ENCODE results near the gene DTNB.

- no peak for TF ChIP-seq CTCF (IDR thresholded peaks at IDR 0.05)
- no peak for TF ChIP-seq MAX (IDR thresholded peaks at IDR 0.05; ENCODE audit: low read depth)
- no peak for TF ChIP-seq GABPA (IDR thresholded peaks at IDR 0.05; ENCODE audit: low read depth)
- TF ChIP-seq YY1 (IDR thresholded peaks at IDR 0.05; ENCODE audit: low read depth), result no peak
- no peak for TF ChIP-seq POLR2AphosphoS5 (IDR thresholded peaks at IDR 0.05; ENCODE audit: low read depth, low read length)
- no peak for TF ChIP-seq SMC3 (IDR thresholded peaks at IDR 0.05; ENCODE audit: low read depth, low read length)
- TF ChIP-seq REST (IDR thresholded peaks at IDR 0.05; ENCODE audit: low read depth, low read length), result no peak
- TF ChIP-seq FOXM1 (IDR thresholded peaks at IDR 0.05; ENCODE audit: low read depth), result no peak
- no peak for TF ChIP-seq EP300 (IDR thresholded peaks at IDR 0.05; ENCODE audit: borderline replicate concordance in 1 of 2, low read depth in 1 of 2, low read length in 1 of 2)
- TF ChIP-seq RAD21 (IDR thresholded peaks at IDR 0.05; ENCODE audit: low read length), result no peak
- TF ChIP-seq ZBTB33 (IDR thresholded peaks at IDR 0.05; ENCODE audit: borderline replicate concordance, low read depth), result no peak
- TF ChIP-seq MXI1 (IDR thresholded peaks at IDR 0.05; ENCODE audit: low read depth, low read length), result no peak
These were observed 78.0 kb downstream of the DTNB start for GRCh38 chr2:25595393-25595792.

Data from SK-N-SH (cell line).